ENCODE measurements around the gene PANK2.
"Not testable (repeated sequence)": the region's sequence is repeated elsewhere in the genome, so short reads cannot be mapped to it uniquely, and the experiment has no call there.

PANK2 gene

GRCh38 chr20:3888622-3889488 lies at the start of gene PANK2:
TSS of gene PANK2 (plus strand) at chr20:3889387.
- in situ Hi-C loops (cut with HindIII; ENCODE audit: low sequenced_read_pairs) = no loop called here

GRCh38 chr20:3840201-3840600 lies 49.0 kb upstream of the PANK2 start:
- in situ Hi-C loops (cut with HindIII; ENCODE audit: low sequenced_read_pairs) = not testable (repeated sequence)

- in situ Hi-C loops (cut with HindIII; ENCODE audit: low sequenced_read_pairs) = no loop called here
Observed at GRCh38 chr20:3842348-3842930, 46.7 kb upstream of the PANK2 start.

GRCh38 chr20:3843490-3843889 lies 45.7 kb upstream of the PANK2 start:
- in situ Hi-C loops (cut with HindIII; ENCODE audit: low sequenced_read_pairs) = no loop called here

GRCh38 chr20:3843990-3844619 lies 45.1 kb upstream of the PANK2 start:
- in situ Hi-C loops (cut with HindIII; ENCODE audit: low sequenced_read_pairs) = not testable (repeated sequence)

DNA sequence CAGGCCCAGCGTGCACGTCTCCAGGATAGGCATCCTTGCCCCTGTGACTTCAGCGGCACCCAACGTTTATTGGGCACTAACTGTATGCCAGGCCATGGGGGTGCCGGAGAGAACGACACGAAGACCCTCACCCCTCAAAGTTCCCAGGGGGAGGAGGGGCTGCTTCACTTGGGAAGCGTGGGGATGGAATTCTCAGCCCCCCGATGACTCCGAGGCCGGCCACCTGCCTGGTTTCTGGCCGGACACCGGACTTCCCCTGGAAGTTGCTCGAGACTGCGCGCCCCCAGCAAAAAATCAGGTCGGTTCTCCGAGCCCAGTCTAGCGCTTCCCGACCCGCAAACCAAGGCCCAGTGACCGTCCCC lies 42.8 kb upstream of the PANK2 start:
- in situ Hi-C loops (cut with HindIII; ENCODE audit: low sequenced_read_pairs) = no loop called here

GRCh38 chr20:3846740-3847428 lies 42.3 kb upstream of the PANK2 start, which contains the start of gene MAVS:
TSS of gene MAVS (plus strand) at chr20:3846834. CDS start at chr20:3854625, 7,791 bp downstream.
- in situ Hi-C loops (cut with HindIII; ENCODE audit: low sequenced_read_pairs) = no loop called here

- in situ Hi-C loops (cut with HindIII; ENCODE audit: low sequenced_read_pairs) = no loop called here
Observed at GRCh38 chr20:3847429-3847940, 41.7 kb upstream of the PANK2 start.

DNA sequence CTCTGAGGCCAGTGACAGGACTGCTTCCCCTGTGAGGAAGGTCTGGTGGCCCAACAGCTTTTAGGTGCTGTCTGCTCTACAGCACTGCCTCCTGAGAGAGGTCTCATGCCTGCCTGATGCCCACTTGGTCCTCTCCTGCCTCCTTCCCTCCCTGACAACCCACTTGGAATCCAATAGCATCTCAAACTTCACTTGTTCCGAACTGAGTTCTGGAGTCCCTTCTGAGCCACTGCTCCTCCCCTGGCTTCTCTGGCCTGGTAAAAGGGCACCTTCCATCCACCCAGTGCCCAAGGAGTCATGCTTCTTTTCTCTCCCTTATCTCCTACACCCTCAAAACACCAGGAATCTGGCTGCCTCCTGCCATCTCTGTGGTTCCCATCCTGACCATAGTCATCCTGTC lies 40.6 kb upstream of the PANK2 start:
- in situ Hi-C loops (cut with HindIII; ENCODE audit: low sequenced_read_pairs) = no loop called here

DNA sequence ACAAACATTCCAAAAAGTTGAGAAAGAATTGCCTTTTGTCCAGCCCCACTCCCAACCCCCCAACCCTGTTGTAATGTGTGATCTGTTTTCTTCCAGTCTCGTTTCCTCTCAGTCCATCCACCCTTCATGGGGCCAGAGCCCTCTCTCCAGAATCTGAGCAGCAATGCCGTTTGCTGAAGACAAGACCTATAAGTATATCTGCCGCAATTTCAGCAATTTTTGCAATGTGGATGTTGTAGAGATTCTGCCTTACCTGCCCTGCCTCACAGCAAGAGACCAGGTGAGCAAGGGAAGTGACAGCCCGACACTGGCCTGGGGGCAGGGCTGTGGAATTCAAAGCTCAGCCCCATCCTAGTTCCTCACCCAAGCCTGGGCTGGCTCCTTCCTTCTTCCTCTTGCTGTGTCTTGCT lies 34.7 kb upstream of the PANK2 start:
- in situ Hi-C loops (cut with HindIII; ENCODE audit: low sequenced_read_pairs) = no loop called here

- in situ Hi-C loops (cut with HindIII; ENCODE audit: low sequenced_read_pairs) = no loop called here
Observed at GRCh38 chr20:3857405-3857804, 31.8 kb upstream of the PANK2 start.

GRCh38 chr20:3858689-3859088 lies 30.5 kb upstream of the PANK2 start:
- in situ Hi-C loops (cut with HindIII; ENCODE audit: low sequenced_read_pairs) = no loop called here

- in situ Hi-C loops (cut with HindIII; ENCODE audit: low sequenced_read_pairs) = no loop called here
Observed at GRCh38 chr20:3861191-3861590, 28.0 kb upstream of the PANK2 start.

- in situ Hi-C loops (cut with HindIII; ENCODE audit: low sequenced_read_pairs) = no loop called here
Observed at GRCh38 chr20:3862333-3862732, 26.9 kb upstream of the PANK2 start.

DNA sequence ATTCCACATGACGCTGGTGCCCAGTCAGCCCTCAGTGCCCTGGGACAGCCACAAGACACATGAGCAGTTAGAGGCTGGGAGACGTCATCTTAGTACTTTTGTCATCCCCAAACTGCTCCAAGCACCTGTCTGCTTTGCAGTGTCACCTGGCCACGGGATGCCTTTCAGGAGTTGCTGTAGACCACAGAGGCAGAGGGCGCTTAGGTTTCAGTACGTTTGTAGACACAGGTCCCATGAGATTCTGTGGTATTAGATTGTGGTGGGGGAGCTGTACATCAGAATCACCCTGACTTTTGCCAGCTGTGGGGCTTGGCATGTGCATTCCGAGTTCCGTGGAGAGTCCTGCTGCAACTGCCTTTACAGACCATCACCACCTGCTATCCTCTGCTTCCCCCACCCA lies 25.9 kb upstream of the PANK2 start:
- in situ Hi-C loops (cut with HindIII; ENCODE audit: low sequenced_read_pairs) = no loop called here

DNA sequence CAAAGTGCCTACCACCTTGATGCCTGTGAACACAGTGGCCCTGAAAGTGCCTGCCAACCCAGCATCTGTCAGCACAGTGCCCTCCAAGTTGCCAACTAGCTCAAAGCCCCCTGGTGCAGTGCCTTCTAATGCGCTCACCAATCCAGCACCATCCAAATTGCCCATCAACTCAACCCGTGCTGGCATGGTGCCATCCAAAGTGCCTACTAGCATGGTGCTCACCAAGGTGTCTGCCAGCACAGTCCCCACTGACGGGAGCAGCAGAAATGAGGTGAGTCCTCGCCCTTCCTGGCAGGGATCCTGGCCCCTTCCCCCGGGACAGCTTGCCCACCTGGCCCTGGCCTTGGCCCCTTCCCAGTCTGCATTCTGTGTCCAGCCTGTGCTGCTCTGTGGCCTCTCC lies 24.7 kb upstream of the PANK2 start:
- in situ Hi-C loops (cut with HindIII; ENCODE audit: low sequenced_read_pairs) = no loop called here

DNA sequence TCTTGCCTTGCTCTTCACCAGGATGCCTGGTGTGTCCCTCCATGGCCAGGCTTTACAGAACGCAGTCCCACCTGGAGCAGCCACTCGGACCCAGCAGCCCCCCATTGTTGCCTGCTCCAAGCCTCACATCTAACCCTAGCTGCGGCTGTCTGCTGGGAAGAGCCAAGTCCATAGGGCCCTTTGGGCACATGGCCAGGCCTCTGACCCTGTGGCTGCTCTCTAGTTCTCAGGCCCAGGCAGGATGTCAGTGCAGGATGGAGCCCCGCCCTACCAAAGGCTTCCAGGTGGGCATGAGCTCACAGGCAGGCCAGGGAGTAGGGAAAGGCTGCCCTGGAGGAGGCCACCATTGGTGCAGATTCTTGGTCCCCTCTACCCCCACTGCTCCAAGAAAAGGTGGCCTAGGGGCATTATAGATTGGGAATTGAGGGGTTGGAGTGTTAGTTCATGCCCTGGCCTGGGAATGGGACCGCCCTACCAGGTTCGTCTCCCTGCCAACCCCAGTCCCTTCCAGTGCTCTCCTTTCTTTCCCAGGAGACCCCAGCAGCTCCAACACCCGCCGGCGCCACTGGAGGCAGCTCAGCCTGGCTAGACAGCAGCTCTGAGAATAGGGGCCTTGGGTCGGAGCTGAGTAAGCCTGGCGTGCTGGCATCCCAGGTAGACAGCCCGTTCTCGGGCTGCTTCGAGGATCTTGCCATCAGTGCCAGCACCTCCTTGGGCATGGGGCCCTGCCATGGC lies 23.9 kb upstream of the PANK2 start:
- in situ Hi-C loops (cut with HindIII; ENCODE audit: low sequenced_read_pairs) = no loop called here

DNA sequence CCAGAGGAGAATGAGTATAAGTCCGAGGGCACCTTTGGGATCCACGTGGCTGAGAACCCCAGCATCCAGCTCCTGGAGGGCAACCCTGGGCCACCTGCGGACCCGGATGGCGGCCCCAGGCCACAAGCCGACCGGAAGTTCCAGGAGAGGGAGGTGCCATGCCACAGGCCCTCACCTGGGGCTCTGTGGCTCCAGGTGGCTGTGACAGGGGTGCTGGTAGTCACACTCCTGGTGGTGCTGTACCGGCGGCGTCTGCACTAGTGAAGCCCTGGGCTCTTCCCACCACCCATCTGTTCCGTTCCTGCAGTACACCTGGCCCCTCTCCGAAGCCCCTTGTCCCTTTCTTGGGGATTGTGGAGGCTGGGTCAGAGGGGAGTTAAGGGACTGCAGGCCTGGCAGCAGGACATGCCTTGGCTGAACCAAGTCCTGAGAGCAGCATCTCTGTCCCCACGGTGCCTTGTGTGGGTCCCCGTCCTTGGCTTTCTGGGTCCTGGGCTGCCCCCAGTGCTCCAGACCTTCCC lies 23.2 kb upstream of the PANK2 start:
- in situ Hi-C loops (cut with HindIII; ENCODE audit: low sequenced_read_pairs) = no loop called here

DNA sequence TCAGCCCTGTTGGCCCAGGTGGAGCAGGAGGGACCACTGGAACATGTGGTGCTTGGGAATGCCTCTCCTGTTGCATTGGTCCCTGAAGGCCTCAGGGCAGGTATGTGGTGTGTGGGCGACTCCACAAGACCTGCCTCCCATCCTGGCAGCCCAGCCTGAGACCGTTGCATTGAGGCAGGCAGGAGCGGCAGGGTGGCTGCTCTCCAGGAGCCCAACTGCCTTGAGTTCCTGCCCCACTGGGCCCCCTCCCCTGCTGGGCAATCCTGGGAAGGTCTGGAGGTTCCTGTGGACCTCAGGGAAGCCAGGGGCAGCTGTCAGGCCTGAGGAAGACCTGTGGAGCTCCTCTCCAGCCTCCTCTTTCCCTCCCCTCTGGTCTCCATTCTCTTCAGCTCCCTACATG lies 22.7 kb upstream of the PANK2 start:
- in situ Hi-C loops (cut with HindIII; ENCODE audit: low sequenced_read_pairs) = no loop called here

- in situ Hi-C loops (cut with HindIII; ENCODE audit: low sequenced_read_pairs) = no loop called here
Observed at GRCh38 chr20:3867802-3868201, 21.4 kb upstream of the PANK2 start.
